ENCODE results near the gene KLF14. TPM values are rescaled to one million over a fixed set of nuclear protein-coding genes. Genes with fewer than 3 reads are reported as not detected.

KLF14 gene
- total and polyA plus RNA-seq, 2 donors (not counting 1 experiment from before 2014, with no cell fraction given): 0.25 to 0.27 TPM

GRCh38 chr7:130752424-130752823 is 18.4 kb upstream of the KLF14 start:
- Histone ChIP-seq H3K4me1 (ENCODE audit: control insufficient read depth in 2 of 2, insufficient read depth in 2 of 2, low read length in 2 of 2) (no peaks in the 10 kb centered on the region), H3K9me3 (ENCODE audit: control extremely low read depth in 1 of 3, control insufficient read depth in 2 of 3, insufficient read depth in 1 of 3, low read length in 2 of 3) (no peaks in the 10 kb centered on the region), H3K9ac (ENCODE audit: low read length) (no peak overlapping the region), H3K36me3 (replicated peaks in 1 of 2; ENCODE audit: control extremely low read depth in 1 of 2, control insufficient read depth in 1 of 2, extremely low read depth in 1 of 2, insufficient read depth in 2 of 2, low read length in 1 of 2) (no peaks in the 10 kb centered on the region), H4K20me1 (ENCODE audit: control insufficient read depth, insufficient read depth, low read length, poor library complexity, severe bottlenecking) (no peaks in the 10 kb centered on the region), H3K4me2 (replicated peaks; ENCODE audit: low read depth, low read length, poor library complexity, severe bottlenecking) (no peak overlapping the region), H3K4me3 (ENCODE audit: control extremely low read depth in 1 of 5, extremely low read depth in 1 of 5, insufficient read depth in 1 of 5, low read depth in 2 of 5, low read length in 4 of 5) (no peak overlapping the region), H3K27me3 (replicated peaks in 1 of 4; ENCODE audit: control extremely low read depth in 1 of 4, control insufficient read depth in 3 of 4, insufficient read depth in 4 of 4, low read length in 3 of 4) (peaks cover 0 to 3% (median 0%) of the 10 kb centered on the region in 4 experiments), H2AFZ (ENCODE audit: insufficient read depth, low read depth, low read length, poor library complexity, severe bottlenecking) (no peak overlapping the region), H3K27ac (ENCODE audit: low read length in 2 of 2) (no peak overlapping the region), H3K79me2 (ENCODE audit: control insufficient read depth, insufficient read depth, low read length) (no peaks in the 10 kb centered on the region)
- TF ChIP-seq EZH2 (IDR thresholded peaks at IDR 0.05; ENCODE audit: borderline replicate concordance, insufficient read depth, low read depth, low read length, poor library complexity, severe bottlenecking): no peak
- peaks cover 3% of the 10 kb centered on the region for H3K27me3 Mint-ChIP-seq
- ChIA-PET POLR2A (no interaction called here), CTCF (interaction anchor here (1.2 to 2.0 kb wide), 3 partner anchors 19 to 681 kb away, joined by 3 to 8 read pairs (median 4); partner anchors contain the start of gene KLF14)
- no peak for DNase-seq
- no peak overlapping the region for H3K4me3 Mint-ChIP-seq
- 100% methylated on average over 5 of the region's 8 CpGs for WGBS (ENCODE audit: insufficient coverage)
- peaks cover 7% of the 10 kb centered on the region for H3K4me1 Mint-ChIP-seq
- intact Hi-C loops (cut with micrococcal nuclease): no loop called here
- no peak overlapping the region for H3K27ac Mint-ChIP-seq
- no peaks in the 10 kb centered on the region for H3K9me3 Mint-ChIP-seq (ENCODE audit: insufficient read depth)
- no peak for ATAC-seq (ENCODE audit: low read depth)

GRCh38 chr7:130750755-130751154 is 16.7 kb upstream of the KLF14 start:
- H4K20me1 ChIP-seq (ENCODE audit: control insufficient read depth, insufficient read depth, low read length, poor library complexity, severe bottlenecking): no peaks in the 10 kb centered on the region
- no peak overlapping the region for H3K27ac ChIP-seq (ENCODE audit: low read length in 2 of 2)
- CTCF ChIA-PET: interaction anchor here (0.6 to 2.0 kb wide), 2 partner anchors 8 to 679 kb away, joined by 6 to 8 read pairs; no protein-coding TSS in a partner anchor
- no peak overlapping the region for H3K4me3 ChIP-seq (ENCODE audit: control extremely low read depth in 1 of 5, extremely low read depth in 1 of 5, insufficient read depth in 1 of 5, low read depth in 2 of 5, low read length in 4 of 5)
- TF ChIP-seq EZH2 (IDR thresholded peaks at IDR 0.05; ENCODE audit: borderline replicate concordance, insufficient read depth, low read depth, low read length, poor library complexity, severe bottlenecking): no peak
- TF ChIP-seq CTCF (IDR thresholded peaks at IDR 0.05): no peak
- Mint-ChIP-seq H3K4me3 (no peak overlapping the region), H3K9me3 (ENCODE audit: insufficient read depth) (no peaks in the 10 kb centered on the region), H3K27ac (no peak overlapping the region), H3K27me3 (peaks cover 8% of the 10 kb centered on the region), H3K4me1 (peaks cover 7% of the 10 kb centered on the region)
- H3K36me3 ChIP-seq (replicated peaks in 1 of 2; ENCODE audit: control extremely low read depth in 1 of 2, control insufficient read depth in 1 of 2, extremely low read depth in 1 of 2, insufficient read depth in 2 of 2, low read length in 1 of 2): no peaks in the 10 kb centered on the region
- POLR2A ChIA-PET: no interaction called here
- no CpG with 5 or more reads among the region's 3 CpGs for WGBS (ENCODE audit: insufficient coverage)
- no peak overlapping the region for H2AFZ ChIP-seq (ENCODE audit: insufficient read depth, low read depth, low read length, poor library complexity, severe bottlenecking)
- no peak for DNase-seq
- no peak overlapping the region for H3K4me2 ChIP-seq (replicated peaks; ENCODE audit: low read depth, low read length, poor library complexity, severe bottlenecking)
- H3K79me2 ChIP-seq (ENCODE audit: control insufficient read depth, insufficient read depth, low read length): no peaks in the 10 kb centered on the region
- peaks cover 0 to 4% (median 1%) of the 10 kb centered on the region in 4 experiments for H3K27me3 ChIP-seq (replicated peaks in 1 of 4; ENCODE audit: control extremely low read depth in 1 of 4, control insufficient read depth in 3 of 4, insufficient read depth in 4 of 4, low read length in 3 of 4)
- intact Hi-C loops (cut with micrococcal nuclease): no loop called here
- H3K9ac ChIP-seq (ENCODE audit: low read length): no peak overlapping the region
- H3K4me1 ChIP-seq (ENCODE audit: control insufficient read depth in 2 of 2, insufficient read depth in 2 of 2, low read length in 2 of 2): no peaks in the 10 kb centered on the region
- no peaks in the 10 kb centered on the region for H3K9me3 ChIP-seq (ENCODE audit: control extremely low read depth in 1 of 3, control insufficient read depth in 2 of 3, insufficient read depth in 1 of 3, low read length in 2 of 3)
- no peak for ATAC-seq (ENCODE audit: low read depth)
